GM12865 (cell line): ENCODE data around the gene C11orf71.

ENCODE experiments used
- DNase-seq: peaks from one replicate; pipeline ENCODE4 v3.0.0; 2010; ENCODE audit warnings: low read depth
- H3K4me3 ChIP-seq: 2 replicates; pipeline ENCODE4 v1.5.1; 2011; ENCODE audit warnings: mild to moderate bottlenecking, low read depth, low read length, control low read depth
- TF ChIP-seq, protein P1 (sequence below): IDR thresholded peaks from 2 replicates; pipeline ENCODE4 v1.5.1; 2011; ENCODE audit warnings: low read length, control low read depth, low read depth, inconsistent platforms; ENCODE audit not compliant: insufficient read depth; ENCODE audit errors: missing control alignments

The C11orf71 gene

DNA sequence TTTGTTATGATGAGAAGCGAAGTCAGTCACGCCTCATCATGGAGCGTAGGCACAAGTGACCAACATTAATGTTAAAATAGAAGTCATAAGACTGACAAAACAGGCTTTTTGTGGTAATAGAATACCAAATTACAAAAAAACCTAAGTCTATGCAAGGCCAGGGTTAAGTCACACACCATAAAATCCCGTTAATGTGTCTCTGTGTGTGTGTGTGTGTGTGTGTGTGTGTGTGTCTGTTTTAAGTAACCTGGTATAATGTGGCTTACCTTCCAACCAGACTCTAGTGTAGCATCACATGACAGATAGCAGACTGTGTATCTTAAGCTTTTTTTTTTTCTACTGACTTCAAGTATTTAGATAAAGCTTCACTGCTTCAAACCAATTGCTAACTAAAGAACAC, 38.0 kb downstream of the C11orf71 start:
- no peak overlapping the region for H3K4me3 ChIP-seq
- TF ChIP-seq, protein P1, sequence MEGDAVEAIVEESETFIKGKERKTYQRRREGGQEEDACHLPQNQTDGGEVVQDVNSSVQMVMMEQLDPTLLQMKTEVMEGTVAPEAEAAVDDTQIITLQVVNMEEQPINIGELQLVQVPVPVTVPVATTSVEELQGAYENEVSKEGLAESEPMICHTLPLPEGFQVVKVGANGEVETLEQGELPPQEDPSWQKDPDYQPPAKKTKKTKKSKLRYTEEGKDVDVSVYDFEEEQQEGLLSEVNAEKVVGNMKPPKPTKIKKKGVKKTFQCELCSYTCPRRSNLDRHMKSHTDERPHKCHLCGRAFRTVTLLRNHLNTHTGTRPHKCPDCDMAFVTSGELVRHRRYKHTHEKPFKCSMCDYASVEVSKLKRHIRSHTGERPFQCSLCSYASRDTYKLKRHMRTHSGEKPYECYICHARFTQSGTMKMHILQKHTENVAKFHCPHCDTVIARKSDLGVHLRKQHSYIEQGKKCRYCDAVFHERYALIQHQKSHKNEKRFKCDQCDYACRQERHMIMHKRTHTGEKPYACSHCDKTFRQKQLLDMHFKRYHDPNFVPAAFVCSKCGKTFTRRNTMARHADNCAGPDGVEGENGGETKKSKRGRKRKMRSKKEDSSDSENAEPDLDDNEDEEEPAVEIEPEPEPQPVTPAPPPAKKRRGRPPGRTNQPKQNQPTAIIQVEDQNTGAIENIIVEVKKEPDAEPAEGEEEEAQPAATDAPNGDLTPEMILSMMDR, result no peak
- DNase-seq, result no peak

DNA sequence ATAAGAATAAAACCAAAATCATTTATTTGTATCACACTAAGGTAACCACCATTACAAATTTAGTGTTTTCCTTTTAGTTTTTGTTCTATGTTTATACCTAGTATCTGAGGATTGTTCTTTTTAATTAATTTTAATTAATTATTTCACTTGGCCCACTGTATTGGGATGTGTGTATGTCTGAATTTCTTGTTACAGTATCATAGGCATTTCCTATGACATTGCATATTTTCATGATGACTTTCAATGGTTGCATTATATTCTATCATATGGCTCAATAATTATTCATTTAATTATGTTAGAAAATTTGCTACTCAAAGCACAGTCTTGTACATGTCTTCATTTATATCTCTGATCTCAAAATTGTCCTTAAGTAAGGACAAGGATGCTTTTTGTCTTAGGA, 41.0 kb downstream of the C11orf71 start:
- H3K4me3 ChIP-seq, result no peak overlapping the region
- TF ChIP-seq, protein P1, result no peak
- DNase-seq, result no peak

DNA sequence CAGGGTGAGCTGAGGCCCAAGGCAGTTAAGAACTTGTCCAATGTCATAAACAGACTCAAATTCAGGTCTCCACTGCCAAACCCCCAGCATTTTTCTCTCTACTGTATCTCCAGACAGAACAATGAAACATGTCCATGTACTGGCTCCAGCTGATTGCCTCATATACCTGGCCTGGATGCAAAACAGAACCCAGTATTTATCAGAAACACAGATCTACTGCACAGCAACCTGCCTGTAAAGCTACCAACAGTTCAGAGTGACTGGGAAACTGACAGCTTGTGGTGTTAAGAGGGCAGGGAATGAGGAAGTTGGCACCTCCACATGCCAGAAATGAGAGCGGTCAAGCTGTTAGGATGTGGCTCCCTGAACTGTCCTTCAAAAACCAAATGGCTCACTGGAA, 41.6 kb downstream of the C11orf71 start:
- H3K4me3 ChIP-seq, result no peak overlapping the region
- DNase-seq, result no peak
- TF ChIP-seq, protein P1, result no peak

DNA sequence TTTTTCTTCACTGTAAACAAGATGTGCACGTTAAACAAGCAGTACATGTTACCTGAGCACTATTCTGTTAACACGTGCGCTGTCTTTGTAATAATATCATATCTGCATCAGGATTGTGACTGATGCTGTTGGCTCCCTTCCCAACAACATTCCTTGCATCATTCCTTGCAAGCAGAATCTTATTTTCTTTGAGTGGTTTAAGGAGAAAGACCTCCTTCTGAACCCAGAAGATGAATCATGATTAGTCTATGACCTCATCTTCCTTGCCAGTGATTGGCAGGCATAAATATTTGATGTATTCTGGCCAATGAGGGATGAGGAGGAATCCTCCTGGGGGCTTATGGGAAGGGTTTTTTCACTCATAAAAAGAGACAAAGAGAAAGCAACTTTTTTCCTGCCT, 46.2 kb downstream of the C11orf71 start:
- no peak overlapping the region for H3K4me3 ChIP-seq
- TF ChIP-seq, protein P1, result no peak
- DNase-seq, result no peak

DNA sequence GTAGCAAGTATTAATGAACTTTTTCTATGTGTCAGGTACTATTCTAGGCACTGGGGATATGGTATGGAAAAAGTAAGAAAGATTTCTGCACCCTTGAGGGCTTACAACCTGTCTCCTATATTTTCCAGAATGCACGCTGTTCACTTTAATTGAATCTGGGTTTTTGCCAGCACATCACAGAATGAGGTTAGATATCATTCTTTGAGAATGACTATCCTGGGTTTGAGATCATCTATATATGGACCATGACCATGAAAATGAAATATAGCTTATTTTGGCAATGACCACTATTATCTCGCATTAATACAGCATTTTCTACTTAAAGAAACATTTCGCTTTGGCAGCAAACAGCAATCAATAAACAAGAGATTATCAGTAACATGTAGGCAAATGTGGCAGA, 46.9 kb downstream of the C11orf71 start:
- TF ChIP-seq, protein P1, result no peak
- no peak overlapping the region for H3K4me3 ChIP-seq
- DNase-seq, result no peak

DNA sequence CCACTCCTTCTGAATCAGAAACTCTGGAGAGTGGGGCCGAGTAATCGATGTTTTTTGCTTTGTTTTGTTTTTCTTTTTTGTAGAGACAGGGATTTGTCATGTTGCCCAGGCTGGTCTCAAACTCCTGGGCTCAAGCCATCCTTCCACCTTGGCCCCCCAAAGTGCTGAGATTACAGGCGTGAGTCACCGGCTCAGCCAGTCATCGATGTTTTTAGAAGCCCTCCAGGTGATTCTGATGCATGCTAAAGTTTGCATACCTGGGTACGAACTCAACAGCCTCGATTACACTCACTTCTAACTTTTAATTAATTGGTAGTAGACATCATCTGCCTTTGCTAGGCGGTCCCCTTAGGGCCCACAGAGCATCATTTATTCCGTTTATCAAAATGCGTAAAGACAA, 50.3 kb downstream of the C11orf71 start:
- no peak overlapping the region for H3K4me3 ChIP-seq
- DNase-seq, result no peak
- TF ChIP-seq, protein P1, result no peak
